K562 (cell line): ENCODE measurements around the gene BPIFB2. TPM values are rescaled to one million over a fixed set of nuclear protein-coding genes. Genes with fewer than 3 reads are reported as not detected.

ENCODE experiments used
- ZNF347 ChIP-seq: fragments of 450-650 bp; formaldehyde crosslinking; IDR thresholded peaks from 2 replicates; pipeline ENCODE4 v1.4.0; 2020; ENCODE audit warnings: low read depth, mild to moderate bottlenecking, moderate library complexity
- polyA plus RNA-seq, 8 experiments: library from polyadenylated mRNA; depleted of rRNA in 4 of 8; stranded (reverse) in 5 of 8; unstranded in 3 of 8; fragments of >200 nt; fragmentation: Nextera tagmentation in 2 of 8; fragmentation: Illumina TruSeq in 1 of 8; extraction: Ambion mirVana in 2 of 8; extraction: Trizol in 1 of 8; gene quantifications; 2 replicates each; pipeline versions ENCODE4 v1.2.1 to v1.2.3, GENCODE V29; 2011 to 2014; ENCODE audit warnings: inconsistent platforms in 1 of 8, missing spikeins in 1 of 8
- total RNA-seq, 7 experiments: library from RNA; depleted of rRNA in 6 of 7; stranded (reverse); fragments of >200 nt in 6 of 7; fragmentation: Illumina TruSeq in 2 of 7; extraction: Trizol in 2 of 7; gene quantifications; 2 replicates each; pipeline versions ENCODE4 v1.2.1 to v1.2.3, GENCODE V29; 2011 to 2021; ENCODE audit warnings: low replicate concordance in 1 of 7
- TF ChIP-seq, protein P1 (sequence below), 2 experiments: fragments of 450-650 bp; IDR thresholded peaks; 2 replicates each; pipeline ENCODE4 v1.6.1; 2016; ENCODE audit warnings: mild to moderate bottlenecking in 2 of 2, borderline replicate concordance in 1 of 2, low read depth in 1 of 2, moderate library complexity in 1 of 2

The BPIFB2 gene
- total and polyA plus RNA-seq, 9 of the 15 experiments (the other 6 are each of a cell fraction or from before 2014, with no cell fraction given): not detected

DNA sequence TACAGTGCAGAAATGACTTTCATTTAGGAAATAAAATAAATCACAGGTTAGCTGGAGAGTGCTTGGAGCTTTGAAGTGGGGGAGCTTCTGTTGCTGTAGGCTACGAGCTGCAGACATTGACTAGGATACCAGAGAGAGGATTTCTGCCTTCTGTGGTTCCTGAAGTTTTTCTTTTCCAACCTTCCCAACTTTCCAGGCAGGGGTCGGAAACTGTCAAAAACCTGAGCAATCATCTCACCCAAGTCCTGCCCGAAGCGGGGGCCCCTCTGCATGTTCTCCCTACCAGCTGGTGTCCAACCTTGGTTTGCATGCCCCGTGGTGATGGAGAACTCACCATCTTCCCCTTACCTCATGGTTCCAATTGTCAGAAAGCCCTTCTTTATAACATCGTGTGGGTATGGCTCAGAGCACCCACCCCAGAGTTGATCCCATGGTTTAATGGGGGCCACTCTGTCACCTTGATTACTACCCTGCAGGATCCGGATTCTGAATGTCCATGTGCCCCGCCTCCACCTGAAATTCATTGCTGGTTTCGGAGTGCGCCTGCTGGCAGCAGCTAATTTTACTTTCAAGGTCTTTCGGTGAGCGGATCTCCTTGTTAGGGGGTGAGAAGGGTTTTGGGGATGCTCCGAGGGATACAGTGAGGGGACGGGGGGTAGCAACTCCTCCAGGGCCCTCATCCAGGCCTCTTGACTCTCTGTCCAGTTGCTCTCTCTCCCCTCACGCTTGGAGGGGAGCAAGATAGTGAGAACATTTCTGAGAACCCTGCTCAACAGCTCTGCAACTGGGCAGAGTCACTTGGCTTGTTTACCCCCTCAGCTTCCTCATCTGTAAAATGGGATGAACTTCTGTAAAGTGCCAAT lies 5.1 kb downstream of the BPIFB2 start (continued):
- TF ChIP-seq, protein P1, sequence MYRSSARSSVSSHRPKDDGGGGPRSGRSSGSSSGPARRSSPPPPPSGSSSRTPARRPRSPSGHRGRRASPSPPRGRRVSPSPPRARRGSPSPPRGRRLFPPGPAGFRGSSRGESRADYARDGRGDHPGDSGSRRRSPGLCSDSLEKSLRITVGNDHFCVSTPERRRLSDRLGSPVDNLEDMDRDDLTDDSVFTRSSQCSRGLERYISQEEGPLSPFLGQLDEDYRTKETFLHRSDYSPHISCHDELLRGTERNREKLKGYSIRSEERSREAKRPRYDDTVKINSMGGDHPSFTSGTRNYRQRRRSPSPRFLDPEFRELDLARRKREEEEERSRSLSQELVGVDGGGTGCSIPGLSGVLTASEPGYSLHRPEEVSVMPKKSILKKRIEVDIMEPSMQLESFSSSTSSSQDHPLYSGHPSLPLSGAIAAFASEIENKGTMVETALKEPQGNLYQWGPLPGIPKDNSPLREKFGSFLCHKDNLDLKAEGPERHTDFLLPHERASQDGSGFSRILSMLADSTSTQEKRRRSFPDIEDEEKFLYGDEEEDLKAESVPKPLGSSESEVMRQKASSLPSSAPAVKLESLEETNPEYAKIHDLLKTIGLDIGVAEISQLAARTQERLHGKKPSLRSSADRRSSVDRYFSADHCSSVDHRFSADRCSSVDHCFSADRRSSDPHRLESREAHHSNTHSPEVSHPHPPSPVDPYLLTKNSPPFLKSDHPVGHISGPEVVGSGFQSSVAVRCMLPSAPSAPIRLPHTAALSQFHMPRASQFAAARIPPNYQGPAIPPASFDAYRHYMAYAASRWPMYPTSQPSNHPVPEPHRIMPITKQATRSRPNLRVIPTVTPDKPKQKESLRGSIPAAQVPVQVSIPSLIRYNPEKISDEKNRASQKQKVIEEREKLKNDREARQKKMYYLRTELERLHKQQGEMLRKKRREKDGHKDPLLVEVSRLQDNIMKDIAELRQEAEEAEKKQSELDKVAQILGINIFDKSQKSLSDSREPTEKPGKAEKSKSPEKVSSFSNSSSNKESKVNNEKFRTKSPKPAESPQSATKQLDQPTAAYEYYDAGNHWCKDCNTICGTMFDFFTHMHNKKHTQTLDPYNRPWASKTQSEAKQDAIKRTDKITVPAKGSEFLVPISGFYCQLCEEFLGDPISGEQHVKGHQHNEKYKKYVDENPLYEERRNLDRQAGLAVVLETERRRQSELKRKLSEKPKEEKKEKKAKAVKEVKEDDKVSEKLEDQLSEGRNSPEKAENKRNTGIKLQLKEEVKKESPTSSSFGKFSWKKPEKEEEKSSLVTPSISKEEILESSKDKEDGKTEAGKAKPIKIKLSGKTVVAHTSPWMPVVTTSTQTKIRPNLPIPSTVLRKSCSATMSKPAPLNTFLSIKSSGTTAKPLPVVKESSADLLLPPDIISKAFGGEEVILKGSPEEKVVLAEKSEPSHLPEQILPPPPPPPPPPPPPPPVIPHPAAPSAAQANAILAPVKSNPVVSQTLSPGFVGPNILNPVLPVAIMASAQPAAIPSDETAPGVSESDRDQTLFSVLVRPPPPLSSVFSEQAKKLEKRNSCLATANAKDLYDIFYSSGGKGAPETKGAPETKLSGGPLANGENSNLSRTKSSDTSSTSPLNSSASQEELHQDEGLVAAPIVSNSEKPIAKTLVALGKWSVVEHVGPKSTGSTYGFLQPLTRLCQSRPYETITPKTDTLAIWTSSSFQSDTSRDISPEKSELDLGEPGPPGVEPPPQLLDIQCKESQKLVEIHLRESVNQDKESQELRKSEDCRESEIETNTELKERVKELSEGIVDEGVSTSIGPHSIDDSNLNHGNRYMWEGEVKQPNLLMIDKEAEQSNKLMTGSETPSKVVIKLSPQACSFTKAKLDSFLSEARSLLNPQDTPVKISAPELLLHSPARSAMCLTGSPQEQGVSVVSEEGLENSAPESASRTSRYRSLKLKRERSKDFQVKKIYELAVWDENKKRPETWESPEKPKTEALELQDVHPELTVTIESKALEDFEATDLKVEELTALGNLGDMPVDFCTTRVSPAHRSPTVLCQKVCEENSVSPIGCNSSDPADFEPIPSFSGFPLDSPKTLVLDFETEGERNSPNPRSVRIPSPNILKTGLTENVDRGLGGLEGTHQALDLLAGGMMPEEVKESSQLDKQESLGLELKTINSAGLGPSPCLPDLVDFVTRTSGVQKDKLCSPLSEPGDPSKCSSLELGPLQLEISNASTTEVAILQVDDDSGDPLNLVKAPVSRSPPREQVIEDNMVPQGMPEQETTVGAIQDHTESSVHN (IDR thresholded peaks at IDR 0.05; ENCODE audit: borderline replicate concordance in 1 of 2, low read depth in 1 of 2): no peak
- TF ChIP-seq ZNF347: no peak
- TF ChIP-seq, all 486 proteins: peak for 0
